Measurements from ENCODE around the gene ZNF516.

The ZNF516 gene

DNA sequence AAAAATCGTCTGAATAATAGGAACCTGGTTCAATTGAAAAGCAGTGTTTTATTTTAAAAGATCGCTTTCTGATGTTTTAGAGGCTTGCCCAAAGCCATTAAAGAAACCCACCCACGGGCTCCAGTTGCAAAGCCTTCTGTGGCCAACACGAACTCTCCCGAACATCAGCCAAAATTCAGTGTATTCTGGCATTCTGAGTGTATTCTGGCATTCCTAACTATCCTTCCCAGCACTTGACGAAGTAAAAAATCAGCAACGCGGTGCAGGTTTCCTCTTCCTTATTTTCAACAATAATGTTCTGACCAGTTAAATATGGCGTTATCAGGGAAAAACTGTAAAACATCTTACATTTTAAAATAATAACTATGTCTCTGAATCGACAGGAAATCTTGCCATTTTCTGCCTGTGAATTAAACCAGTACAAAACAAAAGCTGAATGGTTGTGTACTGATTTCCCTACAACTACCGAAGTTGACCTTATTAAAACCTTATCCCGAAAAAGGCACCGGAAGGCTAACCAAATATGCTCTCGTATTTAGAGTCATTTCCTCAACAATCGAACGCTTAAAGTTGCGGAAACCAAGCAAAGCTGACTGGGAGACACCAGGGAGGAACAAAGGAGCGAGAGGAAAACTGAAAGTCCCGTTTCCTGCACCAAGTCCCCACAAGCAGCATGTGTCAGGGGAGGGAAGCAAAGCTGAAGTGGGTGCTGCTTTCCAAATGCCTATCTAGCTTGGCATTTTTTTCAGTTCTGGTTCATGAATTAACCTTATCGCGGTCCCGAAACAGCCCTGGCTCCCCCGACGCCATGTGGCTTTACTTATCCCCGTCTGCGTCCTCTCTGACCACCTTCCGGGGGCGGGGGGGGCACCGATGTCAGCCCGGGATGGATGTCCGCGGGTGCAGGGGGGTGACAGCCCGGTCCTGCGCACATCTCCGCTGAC, 44.3 kb downstream of the ZNF516 start:
- H3K9me3 ChIP-seq (ENCODE audit: low read length), result no peaks in the 10 kb centered on the region
- peak overlapping the region; percentile 62 for H3K9ac ChIP-seq (ENCODE audit: low read length)
- H3K4me1 ChIP-seq (ENCODE audit: insufficient read depth, low read length), result peaks cover 79% of the 10 kb centered on the region
- H3K27me3 ChIP-seq (ENCODE audit: control insufficient read depth in 1 of 2, insufficient read depth in 2 of 2, low read length in 2 of 2), result no peaks in the 10 kb centered on the region
- H3K36me3 ChIP-seq (ENCODE audit: insufficient read depth, low read length), result no peaks in the 10 kb centered on the region
- peak overlapping the region; percentile 62 to 69 for H3K4me3 ChIP-seq (ENCODE audit: low read depth in 1 of 2, low read length in 2 of 2)
- peak overlapping the region; percentile 87 for H3K27ac ChIP-seq (ENCODE audit: low read depth, low read length)

GRCh38 chr18:76449111-76449453, 46.0 kb downstream of the ZNF516 start:
- H3K27ac ChIP-seq (ENCODE audit: low read depth, low read length), result peak overlapping the region; percentile 10
- no peaks in the 10 kb centered on the region for H3K27me3 ChIP-seq (ENCODE audit: control insufficient read depth in 1 of 2, insufficient read depth in 2 of 2, low read length in 2 of 2)
- H3K9ac ChIP-seq (ENCODE audit: low read length), result no peak overlapping the region
- H3K4me1 ChIP-seq (ENCODE audit: insufficient read depth, low read length), result peaks cover 79% of the 10 kb centered on the region
- no peak overlapping the region for H3K4me3 ChIP-seq (ENCODE audit: low read depth in 1 of 2, low read length in 2 of 2)
- H3K36me3 ChIP-seq (ENCODE audit: insufficient read depth, low read length), result no peaks in the 10 kb centered on the region
- H3K9me3 ChIP-seq (ENCODE audit: low read length), result no peaks in the 10 kb centered on the region

- peaks cover 80% of the 10 kb centered on the region for H3K4me1 ChIP-seq (ENCODE audit: insufficient read depth, low read length)
- no peak overlapping the region for H3K9ac ChIP-seq (ENCODE audit: low read length)
- no peak overlapping the region for H3K4me3 ChIP-seq (ENCODE audit: low read depth in 1 of 2, low read length in 2 of 2)
- peak overlapping the region; percentile 10 for H3K27ac ChIP-seq (ENCODE audit: low read depth, low read length)
- no peaks in the 10 kb centered on the region for H3K27me3 ChIP-seq (ENCODE audit: control insufficient read depth in 1 of 2, insufficient read depth in 2 of 2, low read length in 2 of 2)
- H3K9me3 ChIP-seq (ENCODE audit: low read length), result no peaks in the 10 kb centered on the region
- H3K36me3 ChIP-seq (ENCODE audit: insufficient read depth, low read length), result no peaks in the 10 kb centered on the region
Measured at GRCh38 chr18:76448256-76449110, 46.6 kb downstream of the ZNF516 start.

GRCh38 chr18:76447258-76447890, 47.7 kb downstream of the ZNF516 start:
- H3K4me3 ChIP-seq (ENCODE audit: low read depth in 1 of 2, low read length in 2 of 2), result no peak overlapping the region
- no peak overlapping the region for H3K27ac ChIP-seq (ENCODE audit: low read depth, low read length)
- peaks cover 72% of the 10 kb centered on the region for H3K4me1 ChIP-seq (ENCODE audit: insufficient read depth, low read length)
- no peaks in the 10 kb centered on the region for H3K9me3 ChIP-seq (ENCODE audit: low read length)
- no peaks in the 10 kb centered on the region for H3K36me3 ChIP-seq (ENCODE audit: insufficient read depth, low read length)
- H3K27me3 ChIP-seq (ENCODE audit: control insufficient read depth in 1 of 2, insufficient read depth in 2 of 2, low read length in 2 of 2), result no peaks in the 10 kb centered on the region
- no peak overlapping the region for H3K9ac ChIP-seq (ENCODE audit: low read length)

DNA sequence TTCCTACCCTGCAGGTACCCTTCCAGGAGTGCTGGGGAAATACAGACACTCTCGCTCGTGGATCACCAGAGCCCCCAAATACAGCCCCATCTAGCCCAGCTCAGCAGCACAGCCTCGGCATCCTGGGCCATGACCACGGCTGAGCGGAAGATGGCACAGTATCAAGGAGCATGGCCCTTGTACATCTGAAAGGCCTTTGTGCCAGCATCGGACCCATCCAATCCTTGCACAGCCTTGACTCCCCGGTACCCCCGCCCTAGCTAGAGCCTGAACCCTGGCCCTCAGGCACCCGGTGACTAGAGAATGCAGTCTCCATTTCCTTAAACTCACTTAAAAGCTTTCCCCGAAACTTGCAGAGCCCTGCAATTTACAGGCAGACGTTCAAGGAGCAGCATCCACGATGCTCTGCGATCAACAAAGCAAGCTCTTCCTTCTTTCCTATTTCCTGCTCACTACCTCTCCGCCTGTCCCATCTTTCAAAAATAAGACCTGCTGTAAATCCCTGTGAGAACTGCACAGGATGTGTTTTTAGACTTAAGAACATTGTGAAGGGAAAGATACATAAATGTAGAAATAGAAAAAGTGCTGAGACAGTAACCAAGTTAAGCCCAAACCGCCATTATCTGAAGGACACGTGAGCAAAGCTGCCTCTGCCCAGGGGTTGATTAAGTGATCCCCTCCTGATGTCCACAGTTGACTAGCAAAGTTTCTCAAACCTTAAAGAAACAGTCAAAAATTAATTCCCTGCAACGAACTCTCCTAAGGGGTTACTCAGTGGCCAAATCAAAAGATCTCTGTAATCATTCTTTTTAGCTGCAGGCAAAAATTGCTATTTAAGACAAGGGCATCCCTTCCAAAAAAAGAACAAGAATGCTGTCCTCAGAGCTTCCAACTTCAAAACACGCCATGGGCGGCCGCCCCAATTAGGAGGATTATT, 48.5 kb downstream of the ZNF516 start:
- H3K4me3 ChIP-seq (ENCODE audit: low read depth in 1 of 2, low read length in 2 of 2), result no peak overlapping the region
- no peak overlapping the region for H3K9ac ChIP-seq (ENCODE audit: low read length)
- H3K36me3 ChIP-seq (ENCODE audit: insufficient read depth, low read length), result no peaks in the 10 kb centered on the region
- H3K27ac ChIP-seq (ENCODE audit: low read depth, low read length), result peak overlapping the region; percentile 50
- H3K4me1 ChIP-seq (ENCODE audit: insufficient read depth, low read length), result peaks cover 64% of the 10 kb centered on the region
- no peaks in the 10 kb centered on the region for H3K9me3 ChIP-seq (ENCODE audit: low read length)
- H3K27me3 ChIP-seq (ENCODE audit: control insufficient read depth in 1 of 2, insufficient read depth in 2 of 2, low read length in 2 of 2), result no peaks in the 10 kb centered on the region

GRCh38 chr18:76445741-76446232, 49.3 kb downstream of the ZNF516 start:
- H3K36me3 ChIP-seq (ENCODE audit: insufficient read depth, low read length), result peaks cover 4% of the 10 kb centered on the region
- peak overlapping the region; percentile 50 for H3K27ac ChIP-seq (ENCODE audit: low read depth, low read length)
- H3K4me1 ChIP-seq (ENCODE audit: insufficient read depth, low read length), result peaks cover 64% of the 10 kb centered on the region
- no peak overlapping the region for H3K4me3 ChIP-seq (ENCODE audit: low read depth in 1 of 2, low read length in 2 of 2)
- no peak overlapping the region for H3K9ac ChIP-seq (ENCODE audit: low read length)
- no peaks in the 10 kb centered on the region for H3K27me3 ChIP-seq (ENCODE audit: control insufficient read depth in 1 of 2, insufficient read depth in 2 of 2, low read length in 2 of 2)
- H3K9me3 ChIP-seq (ENCODE audit: low read length), result no peaks in the 10 kb centered on the region

DNA sequence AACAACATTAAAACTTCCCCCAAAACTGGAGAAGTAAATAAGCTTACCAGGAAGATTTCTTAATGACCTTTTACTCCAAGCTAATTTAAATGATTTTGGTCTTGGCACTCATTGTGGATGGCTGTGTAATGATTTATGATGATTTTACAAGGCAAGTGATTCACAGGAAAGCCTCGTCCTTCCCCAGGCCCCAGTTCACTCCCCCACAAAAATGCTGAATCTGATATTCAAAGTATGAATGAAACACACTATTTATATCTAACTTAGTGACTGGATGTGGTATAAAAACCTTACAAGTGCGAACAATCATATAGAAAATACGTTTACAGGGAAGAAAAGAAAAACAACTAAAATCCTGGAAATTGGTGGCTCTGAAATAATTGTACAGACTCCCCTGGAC, 49.8 kb downstream of the ZNF516 start:
- H3K4me1 ChIP-seq (ENCODE audit: insufficient read depth, low read length), result peaks cover 64% of the 10 kb centered on the region
- H3K9me3 ChIP-seq (ENCODE audit: low read length), result no peaks in the 10 kb centered on the region
- H3K36me3 ChIP-seq (ENCODE audit: insufficient read depth, low read length), result peaks cover 8% of the 10 kb centered on the region
- H3K27ac ChIP-seq (ENCODE audit: low read depth, low read length), result peak overlapping the region; percentile 50
- H3K27me3 ChIP-seq (ENCODE audit: control insufficient read depth in 1 of 2, insufficient read depth in 2 of 2, low read length in 2 of 2), result no peaks in the 10 kb centered on the region
- no peak overlapping the region for H3K9ac ChIP-seq (ENCODE audit: low read length)
- no peak overlapping the region for H3K4me3 ChIP-seq (ENCODE audit: low read depth in 1 of 2, low read length in 2 of 2)

DNA sequence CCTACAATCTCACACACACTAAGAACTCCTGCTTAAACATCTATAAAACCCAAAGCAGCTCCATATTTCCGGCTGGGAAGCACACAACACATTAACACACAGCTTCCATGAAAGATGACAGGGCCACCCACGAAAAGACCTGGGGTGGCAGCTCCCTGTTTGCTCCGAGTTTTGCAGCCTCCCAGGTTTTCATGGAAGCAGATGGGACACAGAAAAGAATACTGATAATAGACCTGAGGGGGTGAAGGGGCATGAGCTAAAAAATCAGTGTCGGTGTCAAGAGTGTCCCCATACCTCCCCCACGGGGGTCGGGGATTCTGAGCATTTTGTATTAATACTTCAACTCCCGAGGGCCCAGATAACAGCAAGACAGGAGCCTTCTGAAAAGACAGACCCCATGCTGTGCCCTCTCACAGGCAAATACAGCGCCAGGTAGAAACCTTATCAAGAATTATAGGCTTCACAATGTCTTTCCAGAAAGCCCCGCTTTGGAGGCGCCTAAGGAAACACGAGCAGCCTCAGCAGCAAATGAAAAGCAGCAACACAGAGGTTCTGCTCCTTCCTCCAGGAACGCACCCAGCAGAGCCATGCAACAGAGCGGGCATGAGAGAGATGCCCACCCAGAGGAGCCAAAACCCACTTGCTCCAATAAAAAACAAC, 50.5 kb downstream of the ZNF516 start:
- Histone ChIP-seq H3K4me1 (ENCODE audit: insufficient read depth, low read length) (peaks cover 60% of the 10 kb centered on the region), H3K27ac (ENCODE audit: low read depth, low read length) (peak overlapping the region; percentile 53), H3K27me3 (ENCODE audit: control insufficient read depth in 1 of 2, insufficient read depth in 2 of 2, low read length in 2 of 2) (no peaks in the 10 kb centered on the region)

GRCh38 chr18:76443519-76444445, 51.3 kb downstream of the ZNF516 start:
- Histone ChIP-seq H3K9ac (ENCODE audit: low read length) (no peak overlapping the region), H3K4me1 (ENCODE audit: insufficient read depth, low read length) (peaks cover 60% of the 10 kb centered on the region), H3K27ac (ENCODE audit: low read depth, low read length) (no peak overlapping the region)

More for the DNA sequence above, 50.5 kb downstream of the ZNF516 start:
- peaks cover 8% of the 10 kb centered on the region for H3K36me3 ChIP-seq (ENCODE audit: insufficient read depth, low read length)
- no peak overlapping the region for H3K9ac ChIP-seq (ENCODE audit: low read length)
- no peak overlapping the region for H3K4me3 ChIP-seq (ENCODE audit: low read depth in 1 of 2, low read length in 2 of 2)
- no peaks in the 10 kb centered on the region for H3K9me3 ChIP-seq (ENCODE audit: low read length)

More at GRCh38 chr18:76443519-76444445, 51.3 kb downstream of the ZNF516 start:
- Histone ChIP-seq H3K27me3 (ENCODE audit: control insufficient read depth in 1 of 2, insufficient read depth in 2 of 2, low read length in 2 of 2) (no peaks in the 10 kb centered on the region), H3K9me3 (ENCODE audit: low read length) (no peaks in the 10 kb centered on the region), H3K36me3 (ENCODE audit: insufficient read depth, low read length) (peaks cover 8% of the 10 kb centered on the region), H3K4me3 (ENCODE audit: low read depth in 1 of 2, low read length in 2 of 2) (no peak overlapping the region)
